ENCODE data around the gene TLX3. TPM values are rescaled to one million over a fixed set of nuclear protein-coding genes. Genes with fewer than 3 reads are reported as not detected.
A peak's percentile ranks its signal among the peaks of the same experiment; 100 is the strongest.
"Not testable (repeated sequence)": the region's sequence is repeated elsewhere in the genome, so short reads cannot be mapped to it uniquely, and the experiment has no call there.

The TLX3 gene
- total RNA-seq, 1 donor from 2014 or later, result not detected

DNA sequence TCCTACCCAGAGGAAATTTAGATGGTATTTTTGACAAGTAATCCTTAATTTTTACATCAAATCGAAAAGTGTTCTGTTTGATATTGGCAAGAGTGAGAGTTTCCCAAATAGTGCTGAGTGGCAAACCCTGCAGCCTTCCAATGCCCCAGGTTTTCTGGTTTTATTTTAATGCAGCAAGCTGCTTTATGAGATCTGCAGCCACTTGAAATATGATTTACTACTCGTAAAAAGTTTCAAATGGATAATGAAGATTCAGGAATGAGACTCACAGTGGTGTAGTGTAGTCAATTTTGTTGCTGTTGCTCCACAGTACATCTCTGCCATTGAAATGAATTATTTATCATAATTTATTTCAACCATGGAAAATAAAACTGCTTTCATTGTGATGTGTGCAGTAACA, 23.6 kb upstream of the TLX3 start:
- no peaks in the 10 kb centered on the region for H3K36me3 Mint-ChIP-seq (ENCODE audit: low read depth)
- peaks cover 11% of the 10 kb centered on the region for H3K27me3 Mint-ChIP-seq (ENCODE audit: low read depth)
- H3K4me3 Mint-ChIP-seq (ENCODE audit: low read depth), result no peak overlapping the region
- H3K27ac Mint-ChIP-seq, result no peak overlapping the region
- DNase-seq (ENCODE audit: low spot score), result no peak
- intact Hi-C loops (cut with micrococcal nuclease), result no loop called here
- H3K9me3 Mint-ChIP-seq, result no peaks in the 10 kb centered on the region
- H3K4me1 Mint-ChIP-seq (ENCODE audit: low read depth), result no peaks in the 10 kb centered on the region

DNA sequence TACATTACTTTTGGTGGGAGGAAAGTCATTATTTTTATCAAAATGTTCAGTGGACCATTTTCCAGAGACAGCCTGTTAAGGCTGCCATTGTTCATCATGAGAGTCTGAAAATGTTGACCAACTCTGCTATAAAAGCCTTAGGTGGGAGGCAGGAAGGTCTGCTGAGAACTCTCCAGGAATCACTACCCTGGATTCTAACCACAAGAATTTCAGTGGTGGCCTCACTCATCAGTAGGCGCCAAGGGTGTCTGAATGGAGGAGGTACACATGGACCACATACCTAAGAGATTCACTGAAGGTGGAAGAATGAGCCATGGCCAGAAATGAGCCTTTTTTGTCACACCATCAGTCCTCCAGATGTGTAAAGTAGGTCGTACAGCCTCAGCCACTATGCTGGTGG, 21.0 kb upstream of the TLX3 start:
- Mint-ChIP-seq H3K4me3 (ENCODE audit: low read depth) (no peak overlapping the region), H3K4me1 (ENCODE audit: low read depth) (no peaks in the 10 kb centered on the region), H3K36me3 (ENCODE audit: low read depth) (no peaks in the 10 kb centered on the region), H3K9me3 (no peaks in the 10 kb centered on the region), H3K27ac (no peak overlapping the region), H3K27me3 (ENCODE audit: low read depth) (peaks cover 17% of the 10 kb centered on the region)
- intact Hi-C loops (cut with micrococcal nuclease), result no loop called here
- DNase-seq (ENCODE audit: low spot score), result no peak

DNA sequence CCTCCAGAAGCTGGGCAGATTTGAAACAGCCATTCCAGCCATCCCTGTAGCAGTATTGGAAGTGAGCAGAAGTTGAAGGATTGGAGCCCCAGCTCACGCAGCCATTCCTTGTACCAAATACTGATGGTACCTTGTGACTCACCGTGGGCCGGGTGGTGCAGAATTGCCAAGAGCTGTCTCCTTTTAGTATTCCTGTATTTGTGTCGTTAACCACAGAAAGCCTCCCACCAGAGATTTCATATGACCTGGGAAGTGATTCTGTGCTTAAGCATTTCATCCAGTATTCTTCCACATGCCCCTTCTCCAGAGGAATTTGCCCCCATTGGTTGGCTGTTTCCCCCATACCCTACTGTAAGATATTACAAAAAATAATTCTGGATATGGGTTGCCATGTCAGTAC, 17.7 kb upstream of the TLX3 start:
- H3K4me1 Mint-ChIP-seq (ENCODE audit: low read depth), result no peaks in the 10 kb centered on the region

DNA sequence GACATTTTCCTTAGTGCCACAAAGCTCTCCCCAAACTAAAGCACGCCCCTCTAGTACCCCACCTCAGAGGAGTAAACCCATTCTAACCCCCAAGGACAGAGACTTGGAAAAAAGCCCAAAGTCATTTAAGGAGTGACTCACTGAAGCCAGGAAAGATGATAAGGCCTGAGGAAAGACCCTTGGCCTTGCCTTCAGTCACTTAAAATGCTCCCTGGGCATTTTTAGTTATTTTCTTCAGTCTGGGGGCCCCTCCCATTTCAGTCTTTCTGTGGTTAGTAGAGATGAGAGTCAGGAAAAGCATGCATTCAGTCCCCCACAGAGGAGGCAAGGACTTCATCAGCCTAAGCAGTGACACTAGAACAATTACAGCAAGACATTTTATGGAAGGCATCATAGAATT, 13.7 kb upstream of the TLX3 start:
- Mint-ChIP-seq H3K36me3 (ENCODE audit: low read depth) (no peaks in the 10 kb centered on the region), H3K4me1 (ENCODE audit: low read depth) (no peaks in the 10 kb centered on the region), H3K27ac (no peak overlapping the region), H3K4me3 (ENCODE audit: low read depth) (no peak overlapping the region), H3K27me3 (ENCODE audit: low read depth) (peaks cover 19% of the 10 kb centered on the region), H3K9me3 (no peaks in the 10 kb centered on the region)
- intact Hi-C loops (cut with micrococcal nuclease), result no loop called here
- no peak for DNase-seq (ENCODE audit: low spot score)

More for the DNA sequence above, 17.7 kb upstream of the TLX3 start:
- H3K27me3 Mint-ChIP-seq (ENCODE audit: low read depth), result peaks cover 23% of the 10 kb centered on the region
- intact Hi-C loops (cut with micrococcal nuclease), result no loop called here
- no peak for DNase-seq (ENCODE audit: low spot score)
- no peaks in the 10 kb centered on the region for H3K36me3 Mint-ChIP-seq (ENCODE audit: low read depth)
- no peaks in the 10 kb centered on the region for H3K9me3 Mint-ChIP-seq
- no peak overlapping the region for H3K27ac Mint-ChIP-seq
- no peak overlapping the region for H3K4me3 Mint-ChIP-seq (ENCODE audit: low read depth)

DNA sequence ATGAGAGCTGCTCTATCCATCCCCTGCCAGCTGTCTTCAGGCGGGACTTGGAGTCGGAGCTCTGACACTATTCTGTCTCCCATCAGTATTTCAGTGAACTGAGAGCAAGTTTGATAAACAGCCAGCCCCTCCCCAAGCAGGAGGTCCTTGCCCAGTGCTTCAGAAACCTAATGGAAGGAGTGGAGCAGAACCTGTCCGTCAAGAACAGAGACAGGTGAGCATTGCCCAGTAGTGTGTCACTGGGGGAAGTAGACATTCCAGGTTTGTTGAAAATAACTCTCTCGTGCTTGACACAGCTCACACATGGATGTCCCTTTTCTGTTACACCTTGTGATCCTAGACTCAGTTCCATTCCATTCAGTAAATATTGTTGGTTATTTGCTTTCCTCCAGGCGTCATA, 13.2 kb upstream of the TLX3 start:
- H3K4me1 Mint-ChIP-seq (ENCODE audit: low read depth), result no peaks in the 10 kb centered on the region
- H3K9me3 Mint-ChIP-seq, result no peaks in the 10 kb centered on the region
- DNase-seq (ENCODE audit: low spot score), result no peak
- H3K27ac Mint-ChIP-seq, result no peak overlapping the region
- H3K27me3 Mint-ChIP-seq (ENCODE audit: low read depth), result peaks cover 24% of the 10 kb centered on the region
- H3K36me3 Mint-ChIP-seq (ENCODE audit: low read depth), result no peaks in the 10 kb centered on the region
- no peak overlapping the region for H3K4me3 Mint-ChIP-seq (ENCODE audit: low read depth)
- intact Hi-C loops (cut with micrococcal nuclease), result no loop called here

DNA sequence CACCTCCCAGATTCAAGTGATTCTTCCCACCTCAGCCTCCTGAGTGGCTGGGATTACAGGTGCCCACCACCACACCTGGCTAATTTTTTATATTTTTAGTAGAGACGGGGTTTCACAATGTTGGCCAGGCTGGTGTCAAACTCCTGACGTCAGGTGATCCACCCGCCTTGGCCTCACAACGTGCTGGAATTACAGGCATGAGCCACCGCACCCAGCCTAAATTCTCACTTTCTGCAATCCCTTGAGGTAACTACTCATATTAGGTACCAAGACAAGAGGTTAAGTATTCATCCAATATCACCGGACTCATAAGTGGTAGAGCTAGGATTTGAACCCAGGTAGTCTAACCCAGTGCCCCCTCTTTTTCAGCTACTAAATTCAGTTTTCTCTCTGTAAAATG, 11.1 kb upstream of the TLX3 start:
- DNase-seq (ENCODE audit: low spot score); H3K27ac Mint-ChIP-seq; H3K4me1 Mint-ChIP-seq (ENCODE audit: low read depth); H3K4me3 Mint-ChIP-seq (ENCODE audit: low read depth); H3K36me3 Mint-ChIP-seq (ENCODE audit: low read depth); H3K9me3 Mint-ChIP-seq; intact Hi-C loops (cut with micrococcal nuclease): not testable (repeated sequence)
- H3K27me3 Mint-ChIP-seq (ENCODE audit: low read depth), result peaks cover 21% of the 10 kb centered on the region

DNA sequence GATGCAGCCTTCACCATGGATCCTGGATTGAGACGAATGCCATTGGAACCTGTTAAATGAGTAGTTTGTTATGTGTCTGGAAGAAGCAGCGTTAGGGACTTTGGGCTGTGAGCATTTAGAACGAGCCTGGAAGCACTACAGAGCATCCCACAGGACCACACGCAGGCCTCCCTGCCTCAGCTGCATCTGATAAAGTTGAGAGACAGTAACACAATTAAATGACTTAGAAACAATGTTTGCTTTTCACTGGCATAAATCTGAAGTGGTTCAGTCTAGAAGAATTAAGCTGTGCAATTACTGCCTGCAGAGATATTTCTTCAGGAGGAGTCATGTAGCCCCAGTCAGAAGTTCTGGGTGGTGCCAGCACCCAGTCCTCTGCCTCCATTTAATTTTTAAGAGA, 9.8 kb upstream of the TLX3 start:
- Mint-ChIP-seq H3K4me3 (ENCODE audit: low read depth) (no peak overlapping the region), H3K4me1 (ENCODE audit: low read depth) (no peaks in the 10 kb centered on the region), H3K27me3 (ENCODE audit: low read depth) (peaks cover 26% of the 10 kb centered on the region), H3K36me3 (ENCODE audit: low read depth) (no peaks in the 10 kb centered on the region), H3K9me3 (no peaks in the 10 kb centered on the region), H3K27ac (no peak overlapping the region)
- intact Hi-C loops (cut with micrococcal nuclease), result no loop called here
- no peak for DNase-seq (ENCODE audit: low spot score)

DNA sequence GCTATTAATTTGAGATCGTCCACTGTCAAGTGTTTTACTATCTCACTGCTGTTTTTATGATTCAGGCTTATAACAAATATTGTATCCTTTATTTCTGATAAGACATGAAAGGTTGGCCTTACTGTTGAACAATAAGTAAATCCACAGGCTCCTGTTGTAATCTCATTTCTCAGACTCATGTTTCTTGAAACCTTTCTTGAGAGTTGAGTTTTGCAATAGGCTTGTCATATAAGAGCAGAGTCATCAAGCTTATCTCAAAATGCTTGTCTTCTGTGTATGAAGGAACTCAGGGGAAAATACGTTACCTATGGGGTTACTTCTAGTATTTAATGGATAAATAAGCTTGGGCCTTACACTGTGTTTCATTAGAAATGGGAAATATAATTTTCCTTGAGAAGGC, 9.2 kb upstream of the TLX3 start:
- Mint-ChIP-seq H3K36me3 (ENCODE audit: low read depth) (no peaks in the 10 kb centered on the region), H3K4me3 (ENCODE audit: low read depth) (no peak overlapping the region), H3K27me3 (ENCODE audit: low read depth) (peaks cover 28% of the 10 kb centered on the region), H3K27ac (no peak overlapping the region), H3K9me3 (no peaks in the 10 kb centered on the region), H3K4me1 (ENCODE audit: low read depth) (no peaks in the 10 kb centered on the region)
- intact Hi-C loops (cut with micrococcal nuclease), result no loop called here
- no peak for DNase-seq (ENCODE audit: low spot score)

DNA sequence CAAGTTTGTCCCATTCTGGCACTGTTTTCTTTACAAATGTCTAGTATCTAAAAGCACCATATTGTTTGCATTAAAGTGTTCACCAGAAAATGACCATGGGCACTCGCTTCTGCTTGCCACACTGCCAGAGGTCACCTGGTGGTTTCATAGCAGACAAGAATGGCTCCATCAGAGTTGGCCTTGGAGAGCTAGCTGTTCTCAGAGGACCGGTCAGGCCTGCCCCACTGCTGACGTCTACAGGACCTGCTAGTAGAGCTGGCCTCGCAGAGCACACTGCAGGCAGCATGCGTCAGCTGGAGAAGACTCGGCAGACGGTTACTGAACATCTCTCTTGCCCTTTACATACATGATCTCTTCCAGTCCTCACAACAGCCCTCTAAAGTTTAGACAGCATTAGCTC, 8.7 kb upstream of the TLX3 start:
- no peaks in the 10 kb centered on the region for H3K36me3 Mint-ChIP-seq (ENCODE audit: low read depth)
- H3K27me3 Mint-ChIP-seq (ENCODE audit: low read depth), result peaks cover 31% of the 10 kb centered on the region
- H3K9me3 Mint-ChIP-seq, result no peaks in the 10 kb centered on the region
- no peak overlapping the region for H3K27ac Mint-ChIP-seq
- DNase-seq (ENCODE audit: low spot score), result no peak
- intact Hi-C loops (cut with micrococcal nuclease), result no loop called here
- H3K4me1 Mint-ChIP-seq (ENCODE audit: low read depth), result no peaks in the 10 kb centered on the region
- H3K4me3 Mint-ChIP-seq (ENCODE audit: low read depth), result no peak overlapping the region

DNA sequence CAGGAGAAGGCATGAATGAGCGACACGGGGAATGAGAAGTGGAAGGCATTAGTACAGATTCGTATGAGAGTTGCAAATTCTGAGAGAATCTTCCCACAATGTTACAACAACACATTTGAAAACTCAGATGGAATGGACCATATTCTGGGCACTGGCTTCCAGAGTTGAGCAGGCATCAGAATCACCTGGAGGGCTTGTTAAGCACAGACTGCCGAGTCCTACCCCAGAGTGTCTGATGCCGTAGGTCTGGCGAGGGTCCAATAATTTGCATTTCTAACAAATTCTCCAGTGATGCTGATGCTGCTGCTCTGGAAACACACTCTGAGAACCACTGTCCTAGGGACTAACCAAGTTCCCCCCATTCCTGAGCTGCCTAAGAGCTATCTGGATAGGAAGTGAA, 2.9 kb upstream of the TLX3 start:
- no peaks in the 10 kb centered on the region for H3K4me1 Mint-ChIP-seq (ENCODE audit: low read depth)
- H3K36me3 Mint-ChIP-seq (ENCODE audit: low read depth), result no peaks in the 10 kb centered on the region
- H3K4me3 Mint-ChIP-seq (ENCODE audit: low read depth), result no peak overlapping the region
- no peak overlapping the region for H3K27ac Mint-ChIP-seq
- intact Hi-C loops (cut with micrococcal nuclease), result no loop called here
- DNase-seq (ENCODE audit: low spot score), result no peak
- H3K27me3 Mint-ChIP-seq (ENCODE audit: low read depth), result peaks cover 56% of the 10 kb centered on the region
- H3K9me3 Mint-ChIP-seq, result no peaks in the 10 kb centered on the region

DNA sequence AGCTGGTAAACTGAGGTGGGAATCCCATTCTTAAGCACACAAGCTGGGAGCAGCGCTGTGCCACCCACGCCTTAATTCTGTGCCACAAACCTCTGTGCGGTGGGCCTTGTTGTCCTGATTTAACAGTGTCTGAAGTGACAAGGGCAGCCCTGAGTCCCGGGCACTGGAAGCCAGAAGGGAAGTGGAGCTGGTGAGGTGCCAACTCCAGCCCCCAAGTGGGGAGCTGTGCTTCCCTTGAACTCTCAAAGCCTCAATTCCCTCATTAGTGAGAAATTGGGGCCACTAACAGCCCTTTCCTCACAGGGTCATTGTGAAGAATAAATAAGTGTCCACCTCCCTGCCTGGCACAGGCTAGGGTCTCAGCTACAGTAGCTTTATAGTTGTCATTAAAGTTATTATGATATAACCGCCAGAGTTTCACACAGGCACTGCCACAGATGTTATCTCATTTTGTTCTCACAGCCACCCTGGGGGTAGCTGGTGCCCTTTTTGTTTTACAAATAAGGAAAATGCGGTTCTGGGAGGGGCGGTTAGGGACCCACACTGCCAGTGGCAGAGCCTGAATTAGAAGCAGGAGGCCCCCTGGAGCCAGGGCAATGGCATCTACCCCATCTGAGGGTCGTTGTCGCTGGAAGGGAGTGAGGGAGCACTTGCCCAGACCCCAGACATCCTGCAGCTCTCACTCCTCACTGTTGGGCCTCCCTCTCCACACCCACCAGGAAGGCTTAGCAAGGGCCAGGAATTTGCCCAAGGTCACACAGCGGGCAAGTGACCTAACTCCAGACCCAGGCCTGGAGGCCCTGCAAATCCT, 2.1 kb upstream of the TLX3 start:
- H3K27me3 Mint-ChIP-seq (ENCODE audit: low read depth), result peaks cover 58% of the 10 kb centered on the region
- no peaks in the 10 kb centered on the region for H3K36me3 Mint-ChIP-seq (ENCODE audit: low read depth)
- no peak for DNase-seq (ENCODE audit: low spot score)
- H3K4me3 Mint-ChIP-seq (ENCODE audit: low read depth), result no peak overlapping the region
- intact Hi-C loops (cut with micrococcal nuclease), result no loop called here
- no peaks in the 10 kb centered on the region for H3K9me3 Mint-ChIP-seq
- H3K27ac Mint-ChIP-seq, result no peak overlapping the region
- no peaks in the 10 kb centered on the region for H3K4me1 Mint-ChIP-seq (ENCODE audit: low read depth)

DNA sequence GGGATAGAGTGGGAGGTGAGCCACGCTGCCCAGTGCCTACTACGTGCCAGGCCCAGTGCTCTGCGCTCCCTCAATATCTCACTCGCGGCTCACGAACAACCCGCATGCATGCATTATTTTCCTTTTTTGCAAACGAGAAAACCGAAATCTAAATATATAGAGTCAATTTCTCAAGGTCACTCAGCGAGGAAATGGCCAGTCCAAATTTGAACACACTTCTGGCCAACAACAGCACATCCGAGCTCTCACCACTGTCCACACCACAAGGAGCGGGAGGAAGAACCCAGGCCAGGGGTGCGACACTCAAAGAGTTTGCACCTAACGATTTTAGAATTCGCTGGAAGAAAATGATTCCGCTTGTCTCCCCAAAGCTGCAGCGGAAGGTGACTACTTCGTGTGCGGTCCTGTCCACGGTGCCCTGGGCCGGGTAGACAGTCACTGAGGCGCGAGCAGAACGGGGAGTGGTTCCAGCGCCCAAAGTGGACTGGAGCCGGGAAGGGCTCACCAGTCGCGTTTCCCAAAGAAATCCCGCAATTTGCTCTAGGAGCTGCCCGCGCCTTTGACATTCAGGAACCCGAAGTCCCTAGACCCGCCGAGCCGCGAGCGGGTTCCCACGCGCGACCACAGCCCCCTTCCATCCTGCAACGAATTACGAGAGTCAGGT, 1.1 kb upstream of the TLX3 start:
- no peak for DNase-seq (ENCODE audit: low spot score)
- peak overlapping the region; percentile 19 for H3K27ac Mint-ChIP-seq
- peaks cover 1% of the 10 kb centered on the region for H3K36me3 Mint-ChIP-seq (ENCODE audit: low read depth)
- intact Hi-C loops (cut with micrococcal nuclease), result no loop called here
- H3K27me3 Mint-ChIP-seq (ENCODE audit: low read depth), result peaks cover 62% of the 10 kb centered on the region
- no peak overlapping the region for H3K4me3 Mint-ChIP-seq (ENCODE audit: low read depth)
- H3K9me3 Mint-ChIP-seq, result no peaks in the 10 kb centered on the region
- H3K4me1 Mint-ChIP-seq (ENCODE audit: low read depth), result peaks cover 1% of the 10 kb centered on the region
